K562 (cell line): ENCODE data around the gene P2RX3. TPM values are rescaled to one million over a fixed set of nuclear protein-coding genes. Genes with fewer than 3 reads are reported as not detected.

Source experiments
- ATAC-seq: fragments of 200-7000 bp; cut with Tn5 transposase; 3 replicates; pipeline ENCODE4 v1.9.1; 2020; ENCODE audit warnings: moderate library complexity
- BruUV-seq: library from RNA; stranded (reverse); fragments of 400-500 nt; replicated peaks from 2 replicates; lab custom pipeline; 2021; lab: Mats Ljungman, UMichigan
- CTCF ChIA-PET: fragments of 300-600 bp; formaldehyde crosslinking; extraction: SDS; loops from one replicate; lab custom pipeline; 2021; ENCODE audit warnings: low intra/inter-chr PET ratio; lab: Yijun Ruan, JAX
- POLR2A ChIA-PET: fragments of 300-600, 350-650 bp; sonication (Branson Sonifier 250); formaldehyde crosslinking; extraction: SDS; loops from one replicate; lab custom pipeline; 2021; ENCODE audit warnings: antibody characterized with exemption, inconsistent platforms; lab: Yijun Ruan, JAX
- DNase-seq, 4 experiments: peaks; one replicate each; pipeline versions ENCODE4 v3.0.0 to v3.0.0-alpha.2; 2011 to 2018; ENCODE audit warnings: low spot score in 3 of 4, mixed read lengths in 3 of 4; ENCODE audit errors: extremely low read depth in 1 of 4
- FAIRE-seq: peaks from 2 replicates; lab custom pipeline; 2011; peaks lifted over from hg19 to GRCh38; lab: Jason Lieb, UNC
- H2AFZ ChIP-seq: 2 replicates; pipeline ENCODE4 v1.6.0; 2011; ENCODE audit warnings: low read depth, low read length, control low read depth, inconsistent platforms
- H3K27ac ChIP-seq: fragments of 200-600 bp; 3 replicates; pipeline ENCODE4 v1.8.0; 2011; ENCODE audit warnings: low read depth, mild to moderate bottlenecking, control low read depth, inconsistent platforms, low read length, moderate library complexity, mixed read lengths; ENCODE audit errors: extremely low read depth
- H3K27me3 ChIP-seq, 2 experiments: fragments of 300-600 bp in 1 of 2; 2 replicates in 1 of 2; 3 replicates in 1 of 2; pipeline versions ENCODE4 v1.6.0 to v1.8.0; 2011; ENCODE audit warnings: inconsistent platforms in 2 of 2, low read length in 2 of 2, mild to moderate bottlenecking in 1 of 2, mixed read lengths in 1 of 2, moderate library complexity in 1 of 2; ENCODE audit not compliant: control insufficient read depth in 2 of 2, insufficient read depth in 2 of 2
- H3K36me3 ChIP-seq: fragments of 300-600 bp; 3 replicates; pipeline ENCODE4 v1.8.0; 2011; ENCODE audit warnings: mild to moderate bottlenecking, low read length, inconsistent platforms; ENCODE audit not compliant: control insufficient read depth, insufficient read depth
- H3K4me1 ChIP-seq, 2 experiments: fragments of 200-600 bp in 1 of 2; replicated peaks in 1 of 2; 2 replicates in 1 of 2; 3 replicates in 1 of 2; pipeline versions ENCODE4 v1.5.1 to v1.8.0; 2011; ENCODE audit warnings: inconsistent platforms in 2 of 2, low read length in 2 of 2, mild to moderate bottlenecking in 1 of 2, mixed read lengths in 1 of 2, moderate library complexity in 1 of 2; ENCODE audit not compliant: control insufficient read depth in 2 of 2, insufficient read depth in 2 of 2
- H3K4me2 ChIP-seq: 2 replicates; pipeline ENCODE4 v1.6.1; 2011; ENCODE audit warnings: low read length, control low read depth, inconsistent platforms, mixed read lengths; ENCODE audit not compliant: insufficient read depth
- H3K4me3 ChIP-seq: fragments of 200-600 bp; sonication (generic), shearing (Covaris generic); 2 replicates; pipeline ENCODE4 v1.5.1; 2016; ENCODE audit warnings: control low read depth, inconsistent platforms
- H3K79me2 ChIP-seq: fragments of 200-600 bp; 3 replicates; pipeline ENCODE4 v1.8.0; 2011; ENCODE audit warnings: low read length, inconsistent platforms; ENCODE audit not compliant: control insufficient read depth, insufficient read depth
- H3K9ac ChIP-seq, 2 experiments: 2 replicates each; pipeline versions ENCODE4 v1.6.0 to v1.6.1; 2011; ENCODE audit warnings: low read depth in 2 of 2, low read length in 2 of 2, control low read depth in 1 of 2, inconsistent platforms in 1 of 2, mild to moderate bottlenecking in 1 of 2, mixed read lengths in 1 of 2; ENCODE audit not compliant: insufficient read depth in 1 of 2
- H3K9me1 ChIP-seq: one replicate; pipeline ENCODE4 v1.6.0; 2011; ENCODE audit warnings: inconsistent platforms, mild to moderate bottlenecking, low read length, moderate library complexity; ENCODE audit not compliant: control insufficient read depth, insufficient read depth
- H3K9me3 ChIP-seq: replicated peaks from 2 replicates; pipeline ENCODE4 v1.5.1; 2011; ENCODE audit warnings: low read depth, low read length, inconsistent platforms; ENCODE audit not compliant: control insufficient read depth, insufficient read depth
- H4K20me1 ChIP-seq: replicated peaks from 2 replicates; pipeline ENCODE4 v1.6.1; 2011; ENCODE audit warnings: low read length, inconsistent platforms, mixed read lengths; ENCODE audit not compliant: control insufficient read depth, insufficient read depth
- CBX1 ChIP-seq: sonication (generic); IDR thresholded peaks from 2 replicates; pipeline ENCODE4 v1.6.1; 2016; ENCODE audit warnings: antibody characterized with exemption, low read depth, mild to moderate bottlenecking
- CBX3 ChIP-seq, 2 experiments: IDR thresholded peaks; 1 replicate in 1 of 2; 2 replicates in 1 of 2; pipeline ENCODE4 v1.6.1; 2012; ENCODE audit warnings: inconsistent platforms in 2 of 2, low read length in 2 of 2, borderline replicate concordance in 1 of 2, control low read depth in 1 of 2
- EP300 ChIP-seq: IDR thresholded peaks from 2 replicates; pipeline ENCODE4 v1.6.1; 2012; ENCODE audit warnings: low read length, improper control_type of control experiment
- MAFF ChIP-seq: IDR thresholded peaks from 2 replicates; pipeline ENCODE4 v1.6.1; 2012; ENCODE audit warnings: low read length, improper control_type of control experiment
- PHF20 ChIP-seq: fragments of 450-650 bp; IDR thresholded peaks from 2 replicates; pipeline ENCODE4 v1.6.1; 2018; ENCODE audit not compliant: partially characterized antibody
- POLR3A ChIP-seq: IDR thresholded peaks from 2 replicates; pipeline ENCODE4 v1.6.1; 2011; ENCODE audit warnings: borderline replicate concordance, mild to moderate bottlenecking, moderate library complexity; ENCODE audit not compliant: insufficient read length, insufficient read depth; ENCODE audit errors: extremely low read depth
- RBM22 ChIP-seq: fragments of 200-400 bp; formaldehyde crosslinking; IDR thresholded peaks from 2 replicates; pipeline ENCODE4 v1.6.1; 2018; ENCODE audit warnings: low read length, low read depth; ENCODE audit not compliant: poor library complexity, severe bottlenecking
- TBP ChIP-seq: optimal IDR thresholded peaks from 2 replicates; pipeline ENCODE3; 2011; ENCODE audit warnings: low read depth, low read length, improper control_type of control experiment
- TEAD1 ChIP-seq, 2 experiments: fragments of 450-650 bp in 1 of 2; sonication (generic) in 1 of 2; formaldehyde crosslinking; IDR thresholded peaks; 2 replicates each; pipeline versions ENCODE4 v1.4.0 to v1.8.0; 2020 to 2022; ENCODE audit warnings: mild to moderate bottlenecking in 2 of 2, missing genetic modification reagents in 1 of 2
- TEAD4 ChIP-seq, 2 experiments: sonication (generic) in 1 of 2; formaldehyde crosslinking in 1 of 2; IDR thresholded peaks; 2 replicates each; pipeline versions ENCODE4 v1.6.1 to v1.8.0; 2012 to 2022; ENCODE audit warnings: borderline replicate concordance in 1 of 2, inconsistent platforms in 1 of 2, low read length in 1 of 2, mild to moderate bottlenecking in 1 of 2, missing genetic modification reagents in 1 of 2
- ZNF224 ChIP-seq: sonication (generic); formaldehyde crosslinking; IDR thresholded peaks from 2 replicates; pipeline ENCODE4 v1.8.0; 2022; ENCODE audit warnings: mild to moderate bottlenecking, missing genetic modification reagents
- ZNF316 ChIP-seq: fragments of 450-650 bp; IDR thresholded peaks from 2 replicates; pipeline ENCODE4 v1.6.1; 2016
- ZNF75A ChIP-seq: fragments of 450-650 bp; formaldehyde crosslinking; IDR thresholded peaks from 2 replicates; pipeline ENCODE4 v1.4.0; 2020; ENCODE audit warnings: mild to moderate bottlenecking
- ZNF76 ChIP-seq: fragments of 250-450 bp; sonication (Bioruptor Pico); IDR thresholded peaks from 2 replicates; pipeline ENCODE4 v1.4.0; 2020; ENCODE audit warnings: mild to moderate bottlenecking, moderate library complexity, borderline replicate concordance
- WGBS: fragments of 100-300 bp; shearing (Covaris generic); methylation state at CpG from one replicate; pipeline ENCODE4 v1.1.6; 2016; ENCODE audit warnings: low coverage, mixed read lengths; ENCODE audit not compliant: insufficient coverage; ENCODE audit errors: missing lambda C conversion rate; 5-methylcytosine and 5-hydroxymethylcytosine counted together
- in situ Hi-C: fragments of 300-500 bp; cut with MboI; formaldehyde crosslinking; loops from 4 replicates; pipeline ENCODE4 v1.15.0; 2018; ENCODE audit warnings: inconsistent platforms, mixed read lengths
- intact Hi-C: fragments of 100-400 bp; cut with micrococcal nuclease; formaldehyde crosslinking; loops from 2 replicates; pipeline ENCODE4 v1.14.2; 2022
- polyA plus RNA-seq, 8 experiments: library from polyadenylated mRNA; depleted of rRNA in 4 of 8; stranded (reverse) in 5 of 8; unstranded in 3 of 8; fragments of >200 nt; fragmentation: Nextera tagmentation in 2 of 8; fragmentation: Illumina TruSeq in 1 of 8; extraction: Ambion mirVana in 2 of 8; extraction: Trizol in 1 of 8; gene quantifications; 2 replicates each; pipeline versions ENCODE4 v1.2.1 to v1.2.3, GENCODE V29; 2011 to 2014; ENCODE audit warnings: inconsistent platforms in 1 of 8, missing spikeins in 1 of 8
- total RNA-seq, 7 experiments: library from RNA; depleted of rRNA in 6 of 7; stranded (reverse); fragments of >200 nt in 6 of 7; fragmentation: Illumina TruSeq in 2 of 7; extraction: Trizol in 2 of 7; gene quantifications; 2 replicates each; pipeline versions ENCODE4 v1.2.1 to v1.2.3, GENCODE V29; 2011 to 2021; ENCODE audit warnings: low replicate concordance in 1 of 7
- TF ChIP-seq, protein P1 (sequence below): fragments of 450-650 bp; IDR thresholded peaks from one replicate; pipeline ENCODE4 v1.6.1; 2018; ENCODE audit warnings: mild to moderate bottlenecking, moderate library complexity; ENCODE audit not compliant: partially characterized antibody
- TF ChIP-seq, protein P2 (sequence below): sonication (generic); formaldehyde crosslinking; IDR thresholded peaks from 2 replicates; pipeline ENCODE4 v1.8.1; 2023; ENCODE audit warnings: mild to moderate bottlenecking, missing genetic modification reagents
- TF ChIP-seq, protein P3 (sequence below): fragments of 250-450 bp; sonication (Bioruptor Pico); IDR thresholded peaks from 2 replicates; pipeline ENCODE4 v1.5.0; 2020; ENCODE audit warnings: mild to moderate bottlenecking, borderline replicate concordance

Gene P2RX3
- total and polyA plus RNA-seq, 9 of the 15 experiments (the other 6 are each of a cell fraction or from before 2014, with no cell fraction given): not detected

DNA sequence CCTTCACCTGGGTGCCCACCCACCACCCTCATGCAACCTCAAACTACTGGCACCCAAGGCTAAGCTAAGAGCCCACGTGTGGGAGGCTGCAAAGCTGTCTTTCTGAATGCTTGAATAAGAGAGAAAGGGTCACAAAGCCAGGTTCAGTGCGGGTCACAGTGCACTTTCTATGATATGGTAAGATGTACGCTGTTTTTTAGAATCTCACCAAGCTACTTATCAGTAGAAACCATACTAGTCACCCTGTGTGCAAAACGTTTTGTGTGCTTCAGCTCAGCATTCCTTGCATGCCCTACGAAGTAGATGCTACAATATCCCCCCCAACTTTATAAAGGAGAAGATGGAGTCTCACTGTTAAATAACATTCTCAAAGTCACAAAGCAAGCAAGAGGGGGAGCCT, 14.9 kb downstream of the P2RX3 start:
- in situ Hi-C loops (no loop called here), intact Hi-C loops (loop anchor here (2.0 kb wide), 1 partner anchor 214 kb away; the partner anchor contains the start of gene UBE2L6)
- ChIA-PET CTCF (no interaction called here), POLR2A (interaction anchor here (0.6 to 1.7 kb wide), 5 partner anchors 9 to 503 kb away, joined by 3 to 5 read pairs (median 4); partner anchors contain the start of gene SSRP1)
- no TSS peak for BruUV-seq
- Histone ChIP-seq H3K4me1 (peaks cover 24 to 30% of the 10 kb centered on the region in 2 experiments), H4K20me1 (no peaks in the 10 kb centered on the region), H3K27me3 (no peaks in the 10 kb centered on the region), H3K9me3 (0 out of 2 replicates have a peak, but pooled peaks cover 4% of the 10 kb centered on the region), H3K4me3 (no peak overlapping the region), H3K4me2 (peak overlapping the region; percentile 61), H3K9ac (peak overlapping the region; percentile 23 to 46; a peak in 2 of 4 replicates), H2AFZ (peak overlapping the region; percentile 83), H3K36me3 (no peaks in the 10 kb centered on the region), H3K9me1 (no peaks in the 10 kb centered on the region), H3K27ac (peak overlapping the region; percentile 49; the same call in 1 of the 3 replicates), H3K79me2 (no peaks in the 10 kb centered on the region)
- ATAC-seq (peak; percentile 42), FAIRE-seq (peak; percentile 72), DNase-seq (peak in 2 of 4 experiments; percentile 37 to 53)
- WGBS: 5% methylated on average over 5 of the region's 5 CpGs
- TF ChIP-seq PHF20: no peak
- no peak for TF ChIP-seq ZNF75A (CRISPR knock-in tag)
- TF ChIP-seq CBX3 (IDR thresholded peaks at IDR 0.05; ENCODE audit: borderline replicate concordance in 1 of 2, low read length in 2 of 2): no peak
- TF ChIP-seq, protein P1, sequence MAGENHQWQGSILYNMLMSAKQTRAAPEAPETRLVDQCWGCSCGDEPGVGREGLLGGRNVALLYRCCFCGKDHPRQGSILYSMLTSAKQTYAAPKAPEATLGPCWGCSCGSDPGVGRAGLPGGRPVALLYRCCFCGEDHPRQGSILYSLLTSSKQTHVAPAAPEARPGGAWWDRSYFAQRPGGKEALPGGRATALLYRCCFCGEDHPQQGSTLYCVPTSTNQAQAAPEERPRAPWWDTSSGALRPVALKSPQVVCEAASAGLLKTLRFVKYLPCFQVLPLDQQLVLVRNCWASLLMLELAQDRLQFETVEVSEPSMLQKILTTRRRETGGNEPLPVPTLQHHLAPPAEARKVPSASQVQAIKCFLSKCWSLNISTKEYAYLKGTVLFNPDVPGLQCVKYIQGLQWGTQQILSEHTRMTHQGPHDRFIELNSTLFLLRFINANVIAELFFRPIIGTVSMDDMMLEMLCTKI: no peak
- TF ChIP-seq TEAD1 (CRISPR knock-in tag; IDR thresholded peaks at IDR 0.05): no peak
- no peak for TF ChIP-seq ZNF224 (CRISPR knock-in tag)
- no peak for TF ChIP-seq TEAD4 (IDR thresholded peaks at IDR 0.05; ENCODE audit: low read length)
- no peak for TF ChIP-seq TEAD4 (CRISPR knock-in tag; IDR thresholded peaks at IDR 0.05; ENCODE audit: borderline replicate concordance)
- no peak for TF ChIP-seq POLR3A
- TF ChIP-seq, protein P2, sequence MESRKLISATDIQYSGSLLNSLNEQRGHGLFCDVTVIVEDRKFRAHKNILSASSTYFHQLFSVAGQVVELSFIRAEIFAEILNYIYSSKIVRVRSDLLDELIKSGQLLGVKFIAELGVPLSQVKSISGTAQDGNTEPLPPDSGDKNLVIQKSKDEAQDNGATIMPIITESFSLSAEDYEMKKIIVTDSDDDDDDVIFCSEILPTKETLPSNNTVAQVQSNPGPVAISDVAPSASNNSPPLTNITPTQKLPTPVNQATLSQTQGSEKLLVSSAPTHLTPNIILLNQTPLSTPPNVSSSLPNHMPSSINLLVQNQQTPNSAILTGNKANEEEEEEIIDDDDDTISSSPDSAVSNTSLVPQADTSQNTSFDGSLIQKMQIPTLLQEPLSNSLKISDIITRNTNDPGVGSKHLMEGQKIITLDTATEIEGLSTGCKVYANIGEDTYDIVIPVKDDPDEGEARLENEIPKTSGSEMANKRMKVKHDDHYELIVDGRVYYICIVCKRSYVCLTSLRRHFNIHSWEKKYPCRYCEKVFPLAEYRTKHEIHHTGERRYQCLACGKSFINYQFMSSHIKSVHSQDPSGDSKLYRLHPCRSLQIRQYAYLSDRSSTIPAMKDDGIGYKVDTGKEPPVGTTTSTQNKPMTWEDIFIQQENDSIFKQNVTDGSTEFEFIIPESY (CRISPR knock-in tag): no peak
- TF ChIP-seq ZNF76: no peak
- no peak for TF ChIP-seq CBX1
- no peak for TF ChIP-seq RBM22
- TF ChIP-seq TBP: peak; percentile 13
- no peak for TF ChIP-seq ZNF316
- TF ChIP-seq EP300: 0 out of 2 replicates have a peak, but pooled peaks have one; percentile 15
- TF ChIP-seq MAFF: no peak
- TF ChIP-seq, protein P3, sequence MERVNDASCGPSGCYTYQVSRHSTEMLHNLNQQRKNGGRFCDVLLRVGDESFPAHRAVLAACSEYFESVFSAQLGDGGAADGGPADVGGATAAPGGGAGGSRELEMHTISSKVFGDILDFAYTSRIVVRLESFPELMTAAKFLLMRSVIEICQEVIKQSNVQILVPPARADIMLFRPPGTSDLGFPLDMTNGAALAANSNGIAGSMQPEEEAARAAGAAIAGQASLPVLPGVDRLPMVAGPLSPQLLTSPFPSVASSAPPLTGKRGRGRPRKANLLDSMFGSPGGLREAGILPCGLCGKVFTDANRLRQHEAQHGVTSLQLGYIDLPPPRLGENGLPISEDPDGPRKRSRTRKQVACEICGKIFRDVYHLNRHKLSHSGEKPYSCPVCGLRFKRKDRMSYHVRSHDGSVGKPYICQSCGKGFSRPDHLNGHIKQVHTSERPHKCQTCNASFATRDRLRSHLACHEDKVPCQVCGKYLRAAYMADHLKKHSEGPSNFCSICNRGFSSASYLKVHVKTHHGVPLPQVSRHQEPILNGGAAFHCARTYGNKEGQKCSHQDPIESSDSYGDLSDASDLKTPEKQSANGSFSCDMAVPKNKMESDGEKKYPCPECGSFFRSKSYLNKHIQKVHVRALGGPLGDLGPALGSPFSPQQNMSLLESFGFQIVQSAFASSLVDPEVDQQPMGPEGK (CRISPR knock-in tag): no peak
